IMR-90 (cell line): Measurements from ENCODE around the gene SLC39A11. TPM values are rescaled to one million over a fixed set of nuclear protein-coding genes. Genes with fewer than 3 reads are reported as not detected.
A peak's percentile ranks its signal among the peaks of the same experiment; 100 is the strongest.

Experiments
- ATAC-seq: fragments of 200-7000 bp; cut with Tn5 transposase; 2 replicates; pipeline ENCODE4 v1.9.1; 2020; ENCODE audit warnings: low read depth, mild to moderate bottlenecking, moderate library complexity
- BruUV-seq: library from RNA; stranded (reverse); fragments of 400-500 nt; replicated peaks from 2 replicates; lab custom pipeline; 2021; lab: Mats Ljungman, UMichigan
- CTCF ChIA-PET: fragments of 300-600 bp; formaldehyde crosslinking; extraction: SDS; loops from one replicate; lab custom pipeline; 2021; ENCODE audit warnings: antibody characterized with exemption; lab: Yijun Ruan, JAX
- POLR2A ChIA-PET: fragments of 300-600 bp; sonication (Branson Sonifier 250); formaldehyde crosslinking; loops from one replicate; lab custom pipeline; 2022; ENCODE audit warnings: antibody characterized with exemption; ENCODE audit not compliant: unreplicated experiment; lab: Charles Lee
- DNase-seq: peaks from one replicate; pipeline ENCODE4 v3.0.0; 2013
- H2AFZ ChIP-seq: replicated peaks from 2 replicates; pipeline ENCODE3; 2013; ENCODE audit warnings: low read length, mild to moderate bottlenecking; ENCODE audit not compliant: poor library complexity
- H2AK5ac ChIP-seq: 2 replicates; pipeline ENCODE4 v1.6.1; 2013; ENCODE audit warnings: low read depth, low read length, inconsistent platforms
- H2AK9ac ChIP-seq: replicated peaks from 2 replicates; pipeline ENCODE3; 2013; ENCODE audit warnings: mild to moderate bottlenecking, low read depth, low read length, moderate library complexity; ENCODE audit not compliant: poor library complexity
- H2BK120ac ChIP-seq: 2 replicates; pipeline ENCODE4 v1.6.1; 2013; ENCODE audit warnings: low read depth, low read length, inconsistent platforms
- H2BK15ac ChIP-seq: 3 replicates; pipeline ENCODE4 v1.6.1; 2013; ENCODE audit warnings: low read depth, low read length, inconsistent platforms
- H2BK20ac ChIP-seq: 2 replicates; pipeline ENCODE4 v1.6.1; 2013; ENCODE audit warnings: low read depth, mild to moderate bottlenecking, inconsistent platforms, low read length, moderate library complexity
- H2BK5ac ChIP-seq: 2 replicates; pipeline ENCODE4 v1.6.1; 2013; ENCODE audit warnings: mild to moderate bottlenecking, low read depth, low read length, inconsistent platforms; ENCODE audit not compliant: poor library complexity, severe bottlenecking
- H3K14ac ChIP-seq: replicated peaks from 2 replicates; pipeline ENCODE4 v1.6.1; 2013; ENCODE audit warnings: low read depth, low read length, inconsistent platforms
- H3K18ac ChIP-seq: 2 replicates; pipeline ENCODE4 v1.6.1; 2013; ENCODE audit warnings: low read depth, low read length, control low read depth
- H3K23ac ChIP-seq: 2 replicates; pipeline ENCODE4 v1.6.1; 2013; ENCODE audit warnings: low read depth, low read length, inconsistent platforms
- H3K27ac ChIP-seq: 2 replicates; pipeline ENCODE4 v1.5.1; 2013; ENCODE audit warnings: mild to moderate bottlenecking, control low read depth, low read length; ENCODE audit not compliant: insufficient read depth
- H3K27me3 ChIP-seq: 2 replicates; pipeline ENCODE4 v1.6.1; 2013; ENCODE audit warnings: low read length; ENCODE audit not compliant: control insufficient read depth, insufficient read depth
- H3K36me3 ChIP-seq: 2 replicates; pipeline ENCODE4 v1.6.1; 2013; ENCODE audit warnings: low read length, mixed read lengths; ENCODE audit not compliant: control insufficient read depth, insufficient read depth
- H3K4ac ChIP-seq: 2 replicates; pipeline ENCODE4 v1.6.1; 2013; ENCODE audit warnings: low read depth, low read length, inconsistent platforms
- H3K4me1 ChIP-seq: 2 replicates; pipeline ENCODE4 v1.6.1; 2013; ENCODE audit warnings: low read length, mixed read lengths; ENCODE audit not compliant: control insufficient read depth, insufficient read depth
- H3K4me2 ChIP-seq: 2 replicates; pipeline ENCODE4 v1.6.1; 2013; ENCODE audit warnings: low read depth, mild to moderate bottlenecking, control low read depth, low read length, moderate library complexity
- H3K4me3 ChIP-seq: 2 replicates; pipeline ENCODE4 v1.5.1; 2013; ENCODE audit warnings: low read depth, mild to moderate bottlenecking, control low read depth, low read length, moderate library complexity; ENCODE audit not compliant: insufficient read depth
- H3K56ac ChIP-seq: 2 replicates; pipeline ENCODE4 v1.6.1; 2013; ENCODE audit warnings: low read length, inconsistent platforms; ENCODE audit not compliant: insufficient read depth; ENCODE audit errors: extremely low read depth
- H3K79me1 ChIP-seq, 2 experiments: 2 replicates each; pipeline ENCODE4 v1.6.1; 2013; ENCODE audit warnings: low read length in 2 of 2, inconsistent platforms in 1 of 2, low read depth in 1 of 2
- H3K9ac ChIP-seq: 2 replicates; pipeline ENCODE4 v1.6.1; 2013; ENCODE audit warnings: low read depth, low read length, control low read depth
- H3K9me1 ChIP-seq: 2 replicates; pipeline ENCODE4 v1.6.1; 2013; ENCODE audit warnings: low read length, inconsistent platforms; ENCODE audit not compliant: insufficient read depth
- H3K9me3 ChIP-seq: 2 replicates; pipeline ENCODE4 v1.6.1; 2013; ENCODE audit warnings: low read length; ENCODE audit not compliant: control insufficient read depth, insufficient read depth
- H4K20me1 ChIP-seq: 2 replicates; pipeline ENCODE4 v1.6.1; 2013; ENCODE audit warnings: low read length, inconsistent platforms; ENCODE audit not compliant: insufficient read depth
- H4K5ac ChIP-seq: 2 replicates; pipeline ENCODE4 v1.6.1; 2013; ENCODE audit warnings: mild to moderate bottlenecking, low read depth, low read length, control low read depth
- H4K8ac ChIP-seq, 2 experiments: 2 replicates each; pipeline ENCODE4 v1.6.1; 2013; ENCODE audit warnings: low read depth in 2 of 2, low read length in 2 of 2, control low read depth in 1 of 2, inconsistent platforms in 1 of 2
- H4K91ac ChIP-seq: 2 replicates; pipeline ENCODE4 v1.6.1; 2013; ENCODE audit warnings: low read depth, low read length, inconsistent platforms; ENCODE audit not compliant: insufficient read depth
- CEBPB ChIP-seq: IDR thresholded peaks from 2 replicates; pipeline ENCODE4 v1.6.1; 2012; ENCODE audit warnings: low read depth, low read length, improper control_type of control experiment
- CHD1 ChIP-seq: IDR thresholded peaks from 2 replicates; pipeline ENCODE4 v1.6.1; 2012; ENCODE audit warnings: low read depth, low read length, improper control_type of control experiment
- MAZ ChIP-seq: IDR thresholded peaks from 2 replicates; pipeline ENCODE4 v1.6.1; 2012; ENCODE audit warnings: low read depth, mild to moderate bottlenecking, low read length, improper control_type of control experiment, moderate library complexity, borderline replicate concordance
- RCOR1 ChIP-seq: IDR thresholded peaks from 2 replicates; pipeline ENCODE4 v1.6.1; 2012; ENCODE audit warnings: mild to moderate bottlenecking, low read length, improper control_type of control experiment; ENCODE audit not compliant: insufficient replicate concordance
- USF2 ChIP-seq: fragments of 150-350 bp; IDR thresholded peaks from 2 replicates; pipeline ENCODE4 v1.6.1; 2017; ENCODE audit warnings: mild to moderate bottlenecking, antibody characterized with exemption, low read length, low read depth
- WGBS, 2 experiments: methylation state at CpG; one replicate each; pipeline versions ENCODE4 v1.1.5 to v1.1.7; 2013; ENCODE audit warnings: missing lambda C conversion rate in 2 of 2; ENCODE audit not compliant: insufficient read length in 1 of 2; ENCODE audit errors: extremely low coverage in 2 of 2; 5-methylcytosine and 5-hydroxymethylcytosine counted together
- dilution Hi-C: fragments of 300-500 bp; cut with HindIII; formaldehyde crosslinking; loops from one replicate; pipeline ENCODE4 v1.14.3; 2018; ENCODE audit warnings: low sequenced_read_pairs; ENCODE audit not compliant: unreplicated experiment
- in situ Hi-C: fragments of 300-500 bp; cut with MboI; formaldehyde crosslinking; loops from 3 replicates; pipeline ENCODE4 v1.14.3; 2019; ENCODE audit warnings: low sequenced_read_pairs, inconsistent platforms, mixed read lengths
- intact Hi-C: fragments of 100-400 bp; cut with micrococcal nuclease; formaldehyde crosslinking; loops from 2 replicates; pipeline ENCODE4 v1.10.0; 2022
- polyA plus RNA-seq, 3 experiments: library from polyadenylated mRNA; depleted of rRNA; stranded (reverse); fragments of >200 nt; gene quantifications; 2 replicates each; pipeline ENCODE4 v1.2.3, GENCODE V29; 2012; ENCODE audit warnings: low replicate concordance in 1 of 3
- total RNA-seq: library from RNA; depleted of rRNA; stranded (reverse); fragments of >200 nt; gene quantifications from 2 replicates; pipeline ENCODE4 v1.2.3, GENCODE V29; 2012
- TF ChIP-seq, protein P1 (sequence below): conservative IDR thresholded peaks from 2 replicates; pipeline ENCODE4 v1.5.1; 2012; ENCODE audit warnings: mild to moderate bottlenecking, low read depth, low read length, improper control_type of control experiment
- TF ChIP-seq, protein P2 (sequence below): fragments of 150-350 bp; IDR thresholded peaks from 2 replicates; pipeline ENCODE4 v1.6.1; 2016; ENCODE audit warnings: low read depth, mild to moderate bottlenecking, low read length, moderate library complexity, borderline replicate concordance

The SLC39A11 gene
- total and polyA plus RNA-seq, 2 of the 4 experiments (the other 2 are of a cell fraction), result 8.8 to 14.3 TPM

- dilution Hi-C loops (no loop called here), intact Hi-C loops (no loop called here), in situ Hi-C loops (no loop called here)
- H3K4me3 ChIP-seq, result no peak overlapping the region
- no peak overlapping the region for H4K5ac ChIP-seq
- no peak overlapping the region for H3K9ac ChIP-seq
- ATAC-seq (no peak), DNase-seq (no peak)
- H2AFZ ChIP-seq, result no peak overlapping the region
- no peak overlapping the region for H3K18ac ChIP-seq
- H3K79me1 ChIP-seq, result peaks cover 10 to 11% of the 10 kb centered on the region in 2 experiments
- H3K14ac ChIP-seq, result no peak overlapping the region
- ChIA-PET POLR2A (no interaction called here), CTCF (no interaction called here)
- H3K56ac ChIP-seq, result no peak overlapping the region
- H3K9me3 ChIP-seq, result no peaks in the 10 kb centered on the region
- H3K9me1 ChIP-seq, result no peaks in the 10 kb centered on the region
- no peak overlapping the region for H3K4me2 ChIP-seq
- TF ChIP-seq, protein P1, sequence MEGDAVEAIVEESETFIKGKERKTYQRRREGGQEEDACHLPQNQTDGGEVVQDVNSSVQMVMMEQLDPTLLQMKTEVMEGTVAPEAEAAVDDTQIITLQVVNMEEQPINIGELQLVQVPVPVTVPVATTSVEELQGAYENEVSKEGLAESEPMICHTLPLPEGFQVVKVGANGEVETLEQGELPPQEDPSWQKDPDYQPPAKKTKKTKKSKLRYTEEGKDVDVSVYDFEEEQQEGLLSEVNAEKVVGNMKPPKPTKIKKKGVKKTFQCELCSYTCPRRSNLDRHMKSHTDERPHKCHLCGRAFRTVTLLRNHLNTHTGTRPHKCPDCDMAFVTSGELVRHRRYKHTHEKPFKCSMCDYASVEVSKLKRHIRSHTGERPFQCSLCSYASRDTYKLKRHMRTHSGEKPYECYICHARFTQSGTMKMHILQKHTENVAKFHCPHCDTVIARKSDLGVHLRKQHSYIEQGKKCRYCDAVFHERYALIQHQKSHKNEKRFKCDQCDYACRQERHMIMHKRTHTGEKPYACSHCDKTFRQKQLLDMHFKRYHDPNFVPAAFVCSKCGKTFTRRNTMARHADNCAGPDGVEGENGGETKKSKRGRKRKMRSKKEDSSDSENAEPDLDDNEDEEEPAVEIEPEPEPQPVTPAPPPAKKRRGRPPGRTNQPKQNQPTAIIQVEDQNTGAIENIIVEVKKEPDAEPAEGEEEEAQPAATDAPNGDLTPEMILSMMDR, result no peak
- TF ChIP-seq CHD1, result no peak
- no peak for TF ChIP-seq MAZ
- TF ChIP-seq USF2, result no peak
- TF ChIP-seq, protein P2, sequence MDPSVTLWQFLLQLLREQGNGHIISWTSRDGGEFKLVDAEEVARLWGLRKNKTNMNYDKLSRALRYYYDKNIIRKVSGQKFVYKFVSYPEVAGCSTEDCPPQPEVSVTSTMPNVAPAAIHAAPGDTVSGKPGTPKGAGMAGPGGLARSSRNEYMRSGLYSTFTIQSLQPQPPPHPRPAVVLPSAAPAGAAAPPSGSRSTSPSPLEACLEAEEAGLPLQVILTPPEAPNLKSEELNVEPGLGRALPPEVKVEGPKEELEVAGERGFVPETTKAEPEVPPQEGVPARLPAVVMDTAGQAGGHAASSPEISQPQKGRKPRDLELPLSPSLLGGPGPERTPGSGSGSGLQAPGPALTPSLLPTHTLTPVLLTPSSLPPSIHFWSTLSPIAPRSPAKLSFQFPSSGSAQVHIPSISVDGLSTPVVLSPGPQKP, result no peak
- TF ChIP-seq CEBPB, result no peak
- no peak for TF ChIP-seq RCOR1
- no peak overlapping the region for H2BK120ac ChIP-seq
- no peak overlapping the region for H3K4ac ChIP-seq
- no peak overlapping the region for H2AK5ac ChIP-seq
- no peak overlapping the region for H2BK5ac ChIP-seq
- no peak overlapping the region for H4K91ac ChIP-seq
- H2BK15ac ChIP-seq, result no peak overlapping the region
- H3K4me1 ChIP-seq, result peaks cover 3% of the 10 kb centered on the region
- 100% methylated on average over 3 of the region's 10 CpGs; no CpG with 5 or more reads in 1 of the 2 experiments for WGBS, 2 experiments
- no TSS peak for BruUV-seq
- no peak overlapping the region for H3K23ac ChIP-seq
- no peak overlapping the region for H4K8ac ChIP-seq
- H2BK20ac ChIP-seq, result no peak overlapping the region
- peaks cover 20% of the 10 kb centered on the region for H3K36me3 ChIP-seq
- peak overlapping the region; percentile 52 for H2AK9ac ChIP-seq
- H3K27me3 ChIP-seq, result no peaks in the 10 kb centered on the region
- H4K20me1 ChIP-seq, result no peaks in the 10 kb centered on the region; the same call in none of the 2 replicates
- no peak overlapping the region for H3K27ac ChIP-seq
Measured at GRCh38 chr17:73088561-73088960, 3.9 kb downstream of the SLC39A11 start.
